Activated T-helper 17 cell treated with anti-CD3 and anti-CD28 coated beads, Interleukin-2, amount 50 U/mL, for 72 hours (primary cell): ENCODE results near the gene SH3RF3. TPM values are rescaled to one million over a fixed set of nuclear protein-coding genes. Genes with fewer than 3 reads are reported as not detected.

Experiments used
- ATAC-seq: fragments of 150-1000 bp; cut with Tn5 transposase; replicated peaks from 2 replicates; pipeline ENCODE4 v1.10.0; 2021; ENCODE audit warnings: mild to moderate bottlenecking, moderate library complexity
- H3K27ac Mint-ChIP-seq: one replicate; pipeline ENCODE4 v1.8.0; 2022; ENCODE audit warnings: mixed read lengths
- H3K27me3 Mint-ChIP-seq: one replicate; pipeline ENCODE4 v1.8.0; 2022; ENCODE audit warnings: mixed read lengths
- H3K36me3 Mint-ChIP-seq: one replicate; pipeline ENCODE4 v1.8.0; 2022; ENCODE audit warnings: low read depth, mild to moderate bottlenecking, mixed read lengths
- H3K4me1 Mint-ChIP-seq: one replicate; pipeline ENCODE4 v1.8.0; 2022; ENCODE audit warnings: mixed read lengths
- H3K4me3 Mint-ChIP-seq: one replicate; pipeline ENCODE4 v1.8.0; 2022; ENCODE audit warnings: mild to moderate bottlenecking, mixed read lengths
- H3K9me3 Mint-ChIP-seq: one replicate; pipeline ENCODE4 v1.8.0; 2022; ENCODE audit warnings: mixed read lengths
- total RNA-seq, 2 donors: library from RNA; stranded (reverse); gene quantifications; one replicate each; pipeline ENCODE4 v1.2.3, GENCODE V29; 2022

SH3RF3 gene
- total RNA-seq, 2 donors from 2014 or later, result 0.05 TPM; not detected in 1

GRCh38 chr2:109523121-109523520 is 394.1 kb downstream of the SH3RF3 start:
- peaks cover 8% of the 10 kb centered on the region for H3K27me3 Mint-ChIP-seq
- H3K4me1 Mint-ChIP-seq, result no peaks in the 10 kb centered on the region
- no peaks in the 10 kb centered on the region for H3K36me3 Mint-ChIP-seq
- H3K27ac Mint-ChIP-seq, result no peak overlapping the region
- no peak for ATAC-seq
- no peak overlapping the region for H3K4me3 Mint-ChIP-seq
- H3K9me3 Mint-ChIP-seq, result no peaks in the 10 kb centered on the region

- no peaks in the 10 kb centered on the region for H3K36me3 Mint-ChIP-seq
These were observed 394.7 kb downstream of the SH3RF3 start for GRCh38 chr2:109523536-109524361.

GRCh38 chr2:109525836-109526235 is 396.8 kb downstream of the SH3RF3 start:
- no peak overlapping the region for H3K4me3 Mint-ChIP-seq
- no peaks in the 10 kb centered on the region for H3K9me3 Mint-ChIP-seq
- ATAC-seq, result no peak
- no peak overlapping the region for H3K27ac Mint-ChIP-seq
- H3K4me1 Mint-ChIP-seq, result no peaks in the 10 kb centered on the region
- no peaks in the 10 kb centered on the region for H3K36me3 Mint-ChIP-seq
- H3K27me3 Mint-ChIP-seq, result peaks cover 15% of the 10 kb centered on the region

More at GRCh38 chr2:109523536-109524361, 394.7 kb downstream of the SH3RF3 start:
- Mint-ChIP-seq H3K9me3 (no peaks in the 10 kb centered on the region), H3K27me3 (peaks cover 12% of the 10 kb centered on the region), H3K27ac (no peak overlapping the region), H3K4me1 (no peaks in the 10 kb centered on the region), H3K4me3 (no peak overlapping the region)
- no peak for ATAC-seq

- no peaks in the 10 kb centered on the region for H3K36me3 Mint-ChIP-seq
- H3K27me3 Mint-ChIP-seq, result peaks cover 16% of the 10 kb centered on the region
- ATAC-seq, result no peak
- H3K27ac Mint-ChIP-seq, result no peak overlapping the region
- H3K4me1 Mint-ChIP-seq, result no peaks in the 10 kb centered on the region
- H3K4me3 Mint-ChIP-seq, result no peak overlapping the region
- no peaks in the 10 kb centered on the region for H3K9me3 Mint-ChIP-seq
These were observed 397.5 kb downstream of the SH3RF3 start for GRCh38 chr2:109526442-109526970.

- H3K4me1 Mint-ChIP-seq, result no peaks in the 10 kb centered on the region
- no peaks in the 10 kb centered on the region for H3K36me3 Mint-ChIP-seq
- H3K27ac Mint-ChIP-seq, result no peak overlapping the region
- H3K27me3 Mint-ChIP-seq, result peaks cover 22% of the 10 kb centered on the region
- ATAC-seq, result no peak
- no peak overlapping the region for H3K4me3 Mint-ChIP-seq
- no peaks in the 10 kb centered on the region for H3K9me3 Mint-ChIP-seq
These were observed 398.1 kb downstream of the SH3RF3 start for GRCh38 chr2:109527079-109527478.

- Mint-ChIP-seq H3K9me3 (no peaks in the 10 kb centered on the region), H3K36me3 (no peaks in the 10 kb centered on the region), H3K4me1 (no peaks in the 10 kb centered on the region), H3K27ac (no peak overlapping the region), H3K27me3 (peaks cover 22% of the 10 kb centered on the region), H3K4me3 (no peak overlapping the region)
- no peak for ATAC-seq
These were observed 399.1 kb downstream of the SH3RF3 start for GRCh38 chr2:109527846-109528705.

- Mint-ChIP-seq H3K36me3 (no peaks in the 10 kb centered on the region), H3K4me3 (no peak overlapping the region), H3K27ac (no peak overlapping the region), H3K4me1 (no peaks in the 10 kb centered on the region), H3K9me3 (no peaks in the 10 kb centered on the region), H3K27me3 (peaks cover 22% of the 10 kb centered on the region)
- no peak for ATAC-seq
These were observed 400.0 kb downstream of the SH3RF3 start for GRCh38 chr2:109528811-109529501.

- no peak for ATAC-seq
- H3K27me3 Mint-ChIP-seq, result peaks cover 22% of the 10 kb centered on the region
- no peak overlapping the region for H3K27ac Mint-ChIP-seq
- no peaks in the 10 kb centered on the region for H3K9me3 Mint-ChIP-seq
- no peaks in the 10 kb centered on the region for H3K4me1 Mint-ChIP-seq
- no peaks in the 10 kb centered on the region for H3K36me3 Mint-ChIP-seq
- H3K4me3 Mint-ChIP-seq, result no peak overlapping the region
These were observed 400.8 kb downstream of the SH3RF3 start for GRCh38 chr2:109529532-109530449.

- Mint-ChIP-seq H3K9me3 (no peaks in the 10 kb centered on the region), H3K4me1 (no peaks in the 10 kb centered on the region), H3K4me3 (no peak overlapping the region), H3K27me3 (peaks cover 29% of the 10 kb centered on the region), H3K27ac (no peak overlapping the region), H3K36me3 (no peaks in the 10 kb centered on the region)
- no peak for ATAC-seq
These were observed 401.7 kb downstream of the SH3RF3 start for GRCh38 chr2:109530712-109531111.

GRCh38 chr2:109531221-109531620 is 402.2 kb downstream of the SH3RF3 start:
- peaks cover 29% of the 10 kb centered on the region for H3K27me3 Mint-ChIP-seq
- H3K4me1 Mint-ChIP-seq, result no peaks in the 10 kb centered on the region
- no peaks in the 10 kb centered on the region for H3K9me3 Mint-ChIP-seq
- no peak overlapping the region for H3K27ac Mint-ChIP-seq
- ATAC-seq, result no peak
- no peak overlapping the region for H3K4me3 Mint-ChIP-seq
- H3K36me3 Mint-ChIP-seq, result no peaks in the 10 kb centered on the region

GRCh38 chr2:109531896-109532727 is 403.1 kb downstream of the SH3RF3 start:
- H3K27ac Mint-ChIP-seq, result no peak overlapping the region
- H3K4me1 Mint-ChIP-seq, result no peaks in the 10 kb centered on the region
- ATAC-seq, result no peak
- no peak overlapping the region for H3K4me3 Mint-ChIP-seq
- peaks cover 35% of the 10 kb centered on the region for H3K27me3 Mint-ChIP-seq
- no peaks in the 10 kb centered on the region for H3K9me3 Mint-ChIP-seq
- H3K36me3 Mint-ChIP-seq, result no peaks in the 10 kb centered on the region

- Mint-ChIP-seq H3K9me3 (no peaks in the 10 kb centered on the region), H3K36me3 (no peaks in the 10 kb centered on the region), H3K27ac (no peak overlapping the region), H3K27me3 (peaks cover 30% of the 10 kb centered on the region), H3K4me3 (no peak overlapping the region), H3K4me1 (no peaks in the 10 kb centered on the region)
- no peak for ATAC-seq
These were observed 403.7 kb downstream of the SH3RF3 start for GRCh38 chr2:109532728-109533076.

- Mint-ChIP-seq H3K36me3 (no peaks in the 10 kb centered on the region), H3K4me3 (no peak overlapping the region), H3K27me3 (peaks cover 23% of the 10 kb centered on the region), H3K9me3 (no peaks in the 10 kb centered on the region), H3K27ac (no peak overlapping the region), H3K4me1 (no peaks in the 10 kb centered on the region)
- no peak for ATAC-seq
These were observed 404.8 kb downstream of the SH3RF3 start for GRCh38 chr2:109533823-109534222.
